PC-3 (cell line): Measurements from ENCODE around the gene MAG. TPM values are rescaled to one million over a fixed set of nuclear protein-coding genes. Genes with fewer than 3 reads are reported as not detected.
A peak's percentile ranks its signal among the peaks of the same experiment; 100 is the strongest.

Experiments
- ATAC-seq: fragments of 200-7000 bp; cut with Tn5 transposase; 2 replicates; pipeline ENCODE4 v1.9.1; 2020; ENCODE audit warnings: mild to moderate bottlenecking, moderate library complexity
- BruUV-seq: library from RNA; stranded (reverse); fragments of 400-500 nt; replicated peaks from 2 replicates; lab custom pipeline; 2021; lab: Mats Ljungman, UMichigan
- CTCF ChIA-PET: fragments of 300-600 bp; sonication (Branson Sonifier 250); formaldehyde crosslinking; loops from one replicate; lab custom pipeline; 2022; ENCODE audit warnings: antibody characterized with exemption; lab: Charles Lee
- POLR2A ChIA-PET: fragments of 300-600 bp; sonication (Branson Sonifier 250); formaldehyde crosslinking; loops from one replicate; lab custom pipeline; 2022; ENCODE audit warnings: antibody characterized with exemption; ENCODE audit not compliant: unreplicated experiment; lab: Charles Lee
- DNase-seq: peaks from one replicate; pipeline ENCODE4 v3.0.0-alpha.2; 2015
- H2AFZ ChIP-seq: fragments of 300-600 bp; sonication (generic); 2 replicates; pipeline ENCODE4 v1.6.0; 2016; ENCODE audit warnings: antibody characterized with exemption, low read length
- H3F3A ChIP-seq: fragments of 300-600 bp; sonication (generic); one replicate; pipeline ENCODE4 v1.6.0; 2017; ENCODE audit warnings: antibody characterized with exemption, low read length, control low read depth, mild to moderate bottlenecking; ENCODE audit not compliant: unreplicated experiment
- H3K27ac ChIP-seq: fragments of 300-600 bp; sonication (generic); 2 replicates; pipeline ENCODE4 v1.5.1; 2016; ENCODE audit warnings: mild to moderate bottlenecking, low read length
- H3K27me3 ChIP-seq: fragments of 300-600 bp; sonication (generic); 2 replicates; pipeline ENCODE4 v1.6.1; 2016; ENCODE audit warnings: low read length, mixed read lengths
- H3K36me3 ChIP-seq: fragments of 300-600 bp; sonication (generic); 2 replicates; pipeline ENCODE4 v1.6.1; 2016; ENCODE audit warnings: low read depth, mixed run types, low read length, mixed read lengths
- H3K4me1 ChIP-seq: fragments of 300-600 bp; sonication (generic); 2 replicates; pipeline ENCODE4 v1.5.1; 2016; ENCODE audit warnings: low read length; ENCODE audit not compliant: insufficient read depth
- H3K4me2 ChIP-seq: fragments of 300-600 bp; sonication (generic); 2 replicates; pipeline ENCODE4 v1.6.0; 2016; ENCODE audit warnings: low read length
- H3K4me3 ChIP-seq: fragments of 300-600 bp; sonication (generic); 2 replicates; pipeline ENCODE4 v1.5.1; 2016; ENCODE audit warnings: mild to moderate bottlenecking, low read length, mixed read lengths
- H3K79me2 ChIP-seq: fragments of 300-600 bp; sonication (generic); 2 replicates; pipeline ENCODE4 v1.6.1; 2017; ENCODE audit warnings: low read length, mixed read lengths
- H3K9ac ChIP-seq: fragments of 300-600 bp; sonication (generic); 2 replicates; pipeline ENCODE4 v1.6.0; 2016; ENCODE audit warnings: mild to moderate bottlenecking, low read length
- H3K9me2 ChIP-seq: fragments of 300-600 bp; sonication (generic); replicated peaks from 2 replicates; pipeline ENCODE4 v1.6.1; 2016; ENCODE audit warnings: mixed run types, low read length, mixed read lengths
- H3K9me3 ChIP-seq: fragments of 300-600 bp; sonication (generic); 2 replicates; pipeline ENCODE4 v1.6.1; 2016; ENCODE audit warnings: low read length, mixed read lengths
- H4K20me1 ChIP-seq: fragments of 300-600 bp; sonication (generic); 2 replicates; pipeline ENCODE4 v1.6.1; 2016; ENCODE audit warnings: low read length, mixed read lengths
- CTCF ChIP-seq: fragments of 300-600 bp; sonication (generic); conservative IDR thresholded peaks from 2 replicates; pipeline ENCODE4 v1.5.1; 2017; ENCODE audit warnings: antibody characterized with exemption, low read depth, mild to moderate bottlenecking, low read length
- EZH2 ChIP-seq: fragments of 300-600 bp; sonication (generic); IDR thresholded peaks from one replicate; pipeline ENCODE4 v1.6.1; 2017; ENCODE audit warnings: antibody characterized with exemption, mild to moderate bottlenecking, low read length; ENCODE audit not compliant: unreplicated experiment
- EZH2phosphoT487 ChIP-seq: fragments of 300-600 bp; sonication (generic); IDR thresholded peaks from 2 replicates; pipeline ENCODE4 v1.6.1; 2018; ENCODE audit warnings: mild to moderate bottlenecking, antibody characterized with exemption, low read length, borderline replicate concordance
- intact Hi-C: fragments of 100-400 bp; cut with micrococcal nuclease; formaldehyde crosslinking; loops from 2 replicates; pipeline ENCODE4 v1.9.0; 2023
- total RNA-seq: library from RNA; depleted of rRNA; stranded (reverse); fragments of >200 nt; gene quantifications from 2 replicates; pipeline ENCODE4 v1.2.3, GENCODE V29; 2014

MAG gene
- total RNA-seq, 1 experiment from 2014 or later: not detected

- H3F3A ChIP-seq: no peaks in the 10 kb centered on the region
- POLR2A ChIA-PET: no interaction called here
- H3K27me3 ChIP-seq: no peaks in the 10 kb centered on the region
- H3K9me2 ChIP-seq: no peaks in the 10 kb centered on the region
- intact Hi-C loops: no loop called here
- peak overlapping the region; percentile 66 for H3K4me3 ChIP-seq
- H3K4me2 ChIP-seq: peak overlapping the region; percentile 82
- TF ChIP-seq EZH2phosphoT487 (no peak), EZH2 (no peak), CTCF (no peak)
- no peaks in the 10 kb centered on the region for H3K9me3 ChIP-seq
- no peak overlapping the region for H3K9ac ChIP-seq
- H2AFZ ChIP-seq: no peak overlapping the region
- no peaks in the 10 kb centered on the region for H4K20me1 ChIP-seq
- no peaks in the 10 kb centered on the region; the same call in 1 of the 2 replicates for H3K36me3 ChIP-seq
- CTCF ChIA-PET: no interaction called here
- DNase-seq: no peak
- no peak overlapping the region for H3K27ac ChIP-seq
- BruUV-seq: TSS peak; percentile 30
- H3K4me1 ChIP-seq: peaks cover 19% of the 10 kb centered on the region
- peaks cover 17% of the 10 kb centered on the region; the same call in 1 of the 2 replicates for H3K79me2 ChIP-seq
- ATAC-seq: no peak
Observed at GRCh38 chr19:35270381-35270811, 21.6 kb upstream of the MAG start.

GRCh38 chr19:35271546-35271945, 20.4 kb upstream of the MAG start:
- TF ChIP-seq CTCF (no peak), EZH2 (no peak), EZH2phosphoT487 (no peak)
- Histone ChIP-seq H3K36me3 (no peaks in the 10 kb centered on the region; the same call in 1 of the 2 replicates), H3K27me3 (no peaks in the 10 kb centered on the region), H3F3A (no peaks in the 10 kb centered on the region), H3K4me1 (peaks cover 13% of the 10 kb centered on the region), H4K20me1 (no peaks in the 10 kb centered on the region), H3K9me3 (no peaks in the 10 kb centered on the region), H3K9ac (no peak overlapping the region), H2AFZ (no peak overlapping the region), H3K4me3 (no peak overlapping the region), H3K27ac (no peak overlapping the region), H3K79me2 (peaks cover 17% of the 10 kb centered on the region; the same call in 1 of the 2 replicates), H3K4me2 (no peak overlapping the region), H3K9me2 (no peaks in the 10 kb centered on the region)
- BruUV-seq: no TSS peak
- ATAC-seq: no peak
- POLR2A ChIA-PET: no interaction called here
- DNase-seq: no peak
- intact Hi-C loops: no loop called here
- CTCF ChIA-PET: no interaction called here

GRCh38 chr19:35272122-35272719, 19.7 kb upstream of the MAG start:
- Histone ChIP-seq H3K27me3 (no peaks in the 10 kb centered on the region), H3K79me2 (peaks cover 13% of the 10 kb centered on the region; the same call in 1 of the 2 replicates), H3K4me2 (no peak overlapping the region), H3K9me3 (no peaks in the 10 kb centered on the region), H3K27ac (no peak overlapping the region), H4K20me1 (no peaks in the 10 kb centered on the region), H3K9me2 (no peaks in the 10 kb centered on the region), H3K9ac (no peak overlapping the region), H3K4me3 (no peak overlapping the region), H3F3A (no peaks in the 10 kb centered on the region), H2AFZ (no peak overlapping the region), H3K36me3 (no peaks in the 10 kb centered on the region; the same call in 1 of the 2 replicates), H3K4me1 (peaks cover 8% of the 10 kb centered on the region)
- no TSS peak for BruUV-seq
- DNase-seq (no peak), ATAC-seq (no peak)
- intact Hi-C loops: no loop called here
- POLR2A ChIA-PET: no interaction called here
- CTCF ChIA-PET: no interaction called here
- TF ChIP-seq EZH2 (no peak), CTCF (no peak), EZH2phosphoT487 (no peak)
